GM12875 (cell line): ENCODE measurements around the gene TBC1D17.

Experiments
- H3K4me3 ChIP-seq: one replicate; pipeline ENCODE4 v1.5.1; 2011; ENCODE audit warnings: low read depth, low read length, control low read depth
- CTCF ChIP-seq: IDR thresholded peaks from 2 replicates; pipeline ENCODE4 v1.5.1; 2011; ENCODE audit warnings: low read depth, mild to moderate bottlenecking, control low read depth, inconsistent platforms, low read length, moderate library complexity, borderline replicate concordance; ENCODE audit not compliant: insufficient read depth

The TBC1D17 gene

GRCh38 chr19:49869484-49870308, 7.8 kb upstream of the TBC1D17 start:
- H3K4me3 ChIP-seq: peak overlapping the region; percentile 68
- TF ChIP-seq CTCF: no peak

- H3K4me3 ChIP-seq: peak overlapping the region; percentile 68
- no peak for TF ChIP-seq CTCF
Measured at GRCh38 chr19:49870309-49870901, 7.1 kb upstream of the TBC1D17 start.

GRCh38 chr19:49871349-49871985, 6.0 kb upstream of the TBC1D17 start:
- no peak for TF ChIP-seq CTCF
- no peak overlapping the region for H3K4me3 ChIP-seq

- no peak overlapping the region for H3K4me3 ChIP-seq
- no peak for TF ChIP-seq CTCF
Measured at GRCh38 chr19:49872245-49873128, 5.0 kb upstream of the TBC1D17 start.

- TF ChIP-seq CTCF: no peak
- no peak overlapping the region for H3K4me3 ChIP-seq
Measured at GRCh38 chr19:49873129-49873521, 4.4 kb upstream of the TBC1D17 start.

GRCh38 chr19:49873834-49874233, 3.7 kb upstream of the TBC1D17 start:
- no peak overlapping the region for H3K4me3 ChIP-seq
- TF ChIP-seq CTCF: no peak
